Lung (tissue), 12 donors: ENCODE data around the gene GBE1. TPM values are rescaled to one million over a fixed set of nuclear protein-coding genes. Genes with fewer than 3 reads are reported as not detected.

Source experiments
- ATAC-seq: fragments of 200-7000 bp; cut with Tn5 transposase; one replicate; pipeline ENCODE4 v1.9.1; 2020; ENCODE audit warnings: moderate number of reproducible peaks; ENCODE audit not compliant: insufficient read depth, low FRiP score
- DNase-seq, 3 donors: peaks; one replicate each; pipeline ENCODE4 v3.0.0-alpha.2; 2013 to 2017
- H3K27ac ChIP-seq, 2 donors: one replicate each; pipeline ENCODE4 v1.5.1; 2013; ENCODE audit warnings: mild to moderate bottlenecking in 2 of 2, moderate library complexity in 2 of 2, control low read depth in 1 of 2, inconsistent platforms in 1 of 2, low read depth in 1 of 2, low read length in 1 of 2
- H3K27me3 ChIP-seq, 3 donors: one replicate each; pipeline ENCODE4 v1.5.1; 2013; ENCODE audit warnings: low read length in 2 of 3; ENCODE audit not compliant: control insufficient read depth in 3 of 3, insufficient read depth in 3 of 3
- H3K36me3 ChIP-seq, 4 donors: one replicate each; pipeline ENCODE4 v1.5.1; 2013; ENCODE audit warnings: low read length in 4 of 4, mild to moderate bottlenecking in 1 of 4, moderate library complexity in 1 of 4; ENCODE audit not compliant: control insufficient read depth in 4 of 4, insufficient read depth in 4 of 4
- H3K4me1 ChIP-seq, 5 donors: one replicate each; pipeline ENCODE4 v1.5.1; 2013; ENCODE audit warnings: low read length in 5 of 5, mild to moderate bottlenecking in 2 of 5, moderate library complexity in 1 of 5; ENCODE audit not compliant: control insufficient read depth in 5 of 5, insufficient read depth in 5 of 5
- H3K4me3 ChIP-seq: one replicate; pipeline ENCODE4 v1.5.1; 2013; ENCODE audit warnings: mild to moderate bottlenecking, control low read depth, moderate library complexity
- H3K9ac ChIP-seq, 2 donors: one replicate each; pipeline ENCODE4 v1.5.1; 2013; ENCODE audit warnings: low read length in 2 of 2, control low read depth in 1 of 2; ENCODE audit not compliant: insufficient read depth in 1 of 2
- H3K9me3 ChIP-seq, 4 donors: one replicate each; pipeline ENCODE4 v1.5.1; 2013; ENCODE audit warnings: low read length in 3 of 4, mild to moderate bottlenecking in 1 of 4, moderate library complexity in 1 of 4; ENCODE audit not compliant: control insufficient read depth in 4 of 4, insufficient read depth in 3 of 4
- WGBS, 2 donors: extraction: QIAGEN DNeasy Blood & Tissue Kit; methylation state at CpG; one replicate each; pipeline ENCODE4 v1.1.7; 2013; 5-methylcytosine and 5-hydroxymethylcytosine counted together
- polyA plus RNA-seq, 2 donors: library from polyadenylated mRNA; stranded (reverse); fragments of 200-250 nt; gene quantifications; one replicate each; pipeline ENCODE4 v1.2.1, GENCODE V29; 2013
- total RNA-seq, 2 donors: library from RNA; depleted of rRNA in 1 of 2; stranded (reverse); fragments of >200 nt in 1 of 2; gene quantifications; one replicate each; pipeline ENCODE4 v1.2.1, GENCODE V29; 2014 to 2021
- TF ChIP-seq, protein P1 (sequence below): IDR thresholded peaks from 2 replicates; pipeline ENCODE4 v1.5.1; 2012; ENCODE audit warnings: mild to moderate bottlenecking; ENCODE audit errors: control extremely low read depth, extremely low read depth
- donor health status: control.
- donor health status: control.
- donor health status: Bipolar disorder and iron deficiency.
- donor health status: healthy.
- donor health status: DM: yes; HTN: yes; CAD: no.

GBE1 gene
- total and polyA plus RNA-seq, 4 donors, result 10.5 to 39.1 (median 31.6) TPM

DNA sequence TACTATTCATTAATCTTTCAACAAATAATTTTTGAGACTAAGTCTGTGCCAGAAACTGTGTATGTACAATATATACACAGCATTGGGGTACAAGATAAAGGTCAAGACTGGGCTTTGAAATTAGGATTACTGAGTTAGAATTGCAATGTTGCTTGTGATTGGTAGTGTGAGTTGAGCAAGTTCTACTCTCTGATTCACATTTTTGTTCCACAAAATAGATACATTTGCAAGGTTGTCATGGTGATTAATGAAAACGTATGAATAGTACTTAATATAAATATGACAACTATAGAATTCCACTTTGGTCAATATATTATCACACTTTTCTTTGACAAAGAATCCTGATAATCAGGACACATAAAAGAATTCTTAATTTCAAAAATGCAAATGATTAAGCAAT, 314.6 kb downstream of the GBE1 start:
- no peak overlapping the region for H3K9ac ChIP-seq
- WGBS, 2 donors, result 85 to 93% methylated on average over 1 of the region's 1 CpG
- no peak for ATAC-seq
- no peaks in the 10 kb centered on the region for H3K36me3 ChIP-seq
- no peak overlapping the region for H3K27ac ChIP-seq
- peaks cover 0 to 5% (median 0%) of the 10 kb centered on the region in 5 donors for H3K4me1 ChIP-seq
- no peaks in the 10 kb centered on the region for H3K27me3 ChIP-seq
- no peaks in the 10 kb centered on the region for H3K9me3 ChIP-seq
- H3K4me3 ChIP-seq, result no peak overlapping the region
- TF ChIP-seq, protein P1, sequence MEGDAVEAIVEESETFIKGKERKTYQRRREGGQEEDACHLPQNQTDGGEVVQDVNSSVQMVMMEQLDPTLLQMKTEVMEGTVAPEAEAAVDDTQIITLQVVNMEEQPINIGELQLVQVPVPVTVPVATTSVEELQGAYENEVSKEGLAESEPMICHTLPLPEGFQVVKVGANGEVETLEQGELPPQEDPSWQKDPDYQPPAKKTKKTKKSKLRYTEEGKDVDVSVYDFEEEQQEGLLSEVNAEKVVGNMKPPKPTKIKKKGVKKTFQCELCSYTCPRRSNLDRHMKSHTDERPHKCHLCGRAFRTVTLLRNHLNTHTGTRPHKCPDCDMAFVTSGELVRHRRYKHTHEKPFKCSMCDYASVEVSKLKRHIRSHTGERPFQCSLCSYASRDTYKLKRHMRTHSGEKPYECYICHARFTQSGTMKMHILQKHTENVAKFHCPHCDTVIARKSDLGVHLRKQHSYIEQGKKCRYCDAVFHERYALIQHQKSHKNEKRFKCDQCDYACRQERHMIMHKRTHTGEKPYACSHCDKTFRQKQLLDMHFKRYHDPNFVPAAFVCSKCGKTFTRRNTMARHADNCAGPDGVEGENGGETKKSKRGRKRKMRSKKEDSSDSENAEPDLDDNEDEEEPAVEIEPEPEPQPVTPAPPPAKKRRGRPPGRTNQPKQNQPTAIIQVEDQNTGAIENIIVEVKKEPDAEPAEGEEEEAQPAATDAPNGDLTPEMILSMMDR, result no peak
- DNase-seq, result no peak

DNA sequence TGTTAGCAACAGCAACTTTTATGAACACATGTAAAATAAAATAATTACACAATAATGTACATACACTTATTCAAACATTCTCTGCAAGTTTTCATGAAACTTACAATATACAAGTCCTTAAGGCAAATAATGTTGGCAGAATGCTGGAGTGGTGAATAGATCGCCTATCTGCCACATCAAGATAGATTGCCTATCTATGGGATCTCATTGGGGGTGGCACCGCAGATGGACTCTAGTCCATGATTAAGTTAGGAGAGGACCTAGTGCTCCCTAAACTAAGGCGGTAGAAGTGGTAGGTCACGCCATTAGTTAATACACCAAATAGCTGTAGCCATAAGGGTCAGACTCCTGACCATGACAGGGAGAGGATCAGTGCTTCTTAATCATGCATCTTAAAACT, 315.7 kb downstream of the GBE1 start:
- DNase-seq (no peak), ATAC-seq (no peak)
- no peak overlapping the region for H3K9ac ChIP-seq
- H3K4me1 ChIP-seq, result no peaks in the 10 kb centered on the region
- no peaks in the 10 kb centered on the region for H3K36me3 ChIP-seq
- no peaks in the 10 kb centered on the region for H3K27me3 ChIP-seq
- no peak overlapping the region for H3K27ac ChIP-seq
- TF ChIP-seq, protein P1, result no peak
- H3K9me3 ChIP-seq, result peaks cover 0 to 2% (median 0%) of the 10 kb centered on the region in 4 donors
- 99% methylated on average over 4 of the region's 4 CpGs for WGBS, 2 donors
- H3K4me3 ChIP-seq, result no peak overlapping the region

DNA sequence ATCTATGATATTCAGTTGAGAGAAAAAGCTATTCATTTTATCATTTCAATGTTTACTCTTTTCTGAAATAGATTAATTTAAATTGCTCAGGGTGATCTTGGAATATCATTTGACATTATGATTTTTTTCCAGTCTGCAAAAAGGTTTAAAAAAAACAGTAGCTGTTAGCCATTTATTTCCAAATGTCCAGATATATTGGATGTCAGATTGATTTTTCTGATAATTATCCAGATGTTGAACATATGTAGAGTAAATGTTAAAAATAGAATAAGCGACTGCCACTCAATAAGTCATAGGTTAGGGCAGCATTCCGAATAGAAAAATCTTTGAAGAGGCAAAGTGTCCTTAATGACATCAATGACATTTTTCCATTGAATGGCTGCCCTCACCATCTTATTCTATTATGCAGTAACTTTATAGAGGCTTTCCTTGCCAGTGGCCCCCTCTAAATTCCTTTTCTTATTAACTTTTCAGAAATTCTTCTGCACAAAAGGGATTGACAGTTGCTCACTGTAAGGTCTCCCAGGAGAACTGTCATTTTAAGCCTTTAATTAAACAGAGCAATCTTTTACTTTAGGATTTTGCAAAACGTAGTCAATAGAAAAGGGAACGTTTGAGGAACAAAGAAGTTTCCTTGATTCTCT, 316.5 kb downstream of the GBE1 start:
- no peak for ATAC-seq
- no peaks in the 10 kb centered on the region for H3K4me1 ChIP-seq
- TF ChIP-seq, protein P1, result no peak
- H3K4me3 ChIP-seq, result no peak overlapping the region
- 81 to 92% methylated on average over 4 of the region's 4 CpGs for WGBS, 2 donors
- no peaks in the 10 kb centered on the region for H3K27me3 ChIP-seq
- H3K9me3 ChIP-seq, result peaks cover 0 to 2% (median 0%) of the 10 kb centered on the region in 4 donors
- H3K9ac ChIP-seq, result no peak overlapping the region
- DNase-seq, result no peak
- no peak overlapping the region for H3K27ac ChIP-seq
- H3K36me3 ChIP-seq, result no peaks in the 10 kb centered on the region

DNA sequence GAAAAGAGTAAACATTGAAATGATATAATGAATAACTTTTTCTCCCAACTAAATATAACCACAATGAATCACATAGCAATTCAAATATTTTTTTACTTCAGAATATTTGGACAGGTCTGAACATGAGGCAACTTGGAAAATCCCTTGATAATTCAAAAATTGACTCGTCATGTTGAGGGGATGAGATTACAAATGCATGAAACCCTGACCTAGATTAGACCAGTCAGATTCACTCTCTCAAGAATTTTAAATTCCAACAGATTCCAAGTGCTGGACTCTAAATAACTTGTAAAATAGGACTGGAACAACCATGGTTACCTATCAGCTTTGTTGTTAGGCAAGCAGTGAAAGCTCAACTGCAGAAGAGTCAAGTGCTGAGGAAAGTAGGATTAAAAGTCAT, 317.5 kb downstream of the GBE1 start:
- H3K27ac ChIP-seq, result no peak overlapping the region
- TF ChIP-seq, protein P1, result no peak
- no peaks in the 10 kb centered on the region for H3K36me3 ChIP-seq
- no peak for DNase-seq
- no peak for ATAC-seq
- 55 to 73% methylated on average over 1 of the region's 1 CpG for WGBS, 2 donors
- no peaks in the 10 kb centered on the region for H3K27me3 ChIP-seq
- H3K9ac ChIP-seq, result no peak overlapping the region
- H3K4me1 ChIP-seq, result no peaks in the 10 kb centered on the region
- peaks cover 0 to 2% (median 0%) of the 10 kb centered on the region in 4 donors for H3K9me3 ChIP-seq
- no peak overlapping the region for H3K4me3 ChIP-seq
